HepG2 (cell line): ENCODE data around the gene ANKRD42.
"Not testable (repeated sequence)": the region's sequence is repeated elsewhere in the genome, so short reads cannot be mapped to it uniquely, and the experiment has no call there.

ENCODE experiments used
- CTCF ChIP-seq: sonication (generic); formaldehyde crosslinking; IDR thresholded peaks from 2 replicates; pipeline ENCODE4 v1.5.0; 2020; ENCODE audit warnings: mild to moderate bottlenecking, missing genetic modification reagents, moderate library complexity
- EZH2 ChIP-seq: conservative IDR thresholded peaks from 2 replicates; pipeline ENCODE4 v1.6.1; 2012; ENCODE audit warnings: mild to moderate bottlenecking, low read depth, low read length, moderate library complexity
- MEIS2 ChIP-seq: sonication (generic); formaldehyde crosslinking; IDR thresholded peaks from 2 replicates; pipeline ENCODE4 v1.9.0; 2021; ENCODE audit warnings: mild to moderate bottlenecking, missing genetic modification reagents
- TF ChIP-seq, protein P1 (sequence below): IDR thresholded peaks from 2 replicates; pipeline ENCODE4 v1.6.1; 2012; ENCODE audit warnings: inconsistent platforms

GRCh38 chr11:83206771-83207382 lies 13.4 kb downstream of the ANKRD42 start:
- not testable (repeated sequence) for TF ChIP-seq CTCF (CRISPR knock-in tag); MEIS2 (CRISPR knock-in tag); EZH2
- TF ChIP-seq, protein P1, sequence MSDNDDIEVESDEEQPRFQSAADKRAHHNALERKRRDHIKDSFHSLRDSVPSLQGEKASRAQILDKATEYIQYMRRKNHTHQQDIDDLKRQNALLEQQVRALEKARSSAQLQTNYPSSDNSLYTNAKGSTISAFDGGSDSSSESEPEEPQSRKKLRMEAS: not testable (repeated sequence)
